Endothelial cell of umbilical vein (primary cell): Measurements from ENCODE around the gene PROCA1. TPM values are rescaled to one million over a fixed set of nuclear protein-coding genes. Genes with fewer than 3 reads are reported as not detected.
A peak's percentile ranks its signal among the peaks of the same experiment; 100 is the strongest.

Source experiments
- BruUV-seq: library from RNA; stranded (reverse); fragments of 400-500 nt; replicated peaks from 2 replicates; lab custom pipeline; 2021; lab: Mats Ljungman, UMichigan
- CTCF ChIA-PET: fragments of 300-600, 350-600 bp; sonication (Branson Sonifier 250); formaldehyde crosslinking; loops from one replicate; lab custom pipeline; 2021; ENCODE audit warnings: antibody characterized with exemption, inconsistent platforms; lab: Charles Lee
- POLR2A ChIA-PET: fragments of 300-600, 350-600 bp; sonication (Branson Sonifier 250); formaldehyde crosslinking; loops from one replicate; lab custom pipeline; 2021; ENCODE audit warnings: antibody characterized with exemption, inconsistent platforms; lab: Charles Lee
- DNase-seq: peaks from one replicate; pipeline ENCODE4 v3.0.0-alpha.2; 2011; ENCODE audit warnings: low read depth, low spot score
- FAIRE-seq: peaks from 2 replicates; lab custom pipeline; 2011; peaks lifted over from hg19 to GRCh38; lab: Jason Lieb, UNC
- H2AFZ ChIP-seq: 2 replicates; pipeline ENCODE4 v1.6.0; 2012; ENCODE audit warnings: low read depth, low read length, control low read depth, inconsistent platforms
- H3K27ac ChIP-seq: 2 replicates; pipeline ENCODE4 v1.5.1; 2011; ENCODE audit warnings: low read depth, mild to moderate bottlenecking, control low read depth, low read length, moderate library complexity; ENCODE audit not compliant: insufficient read depth
- H3K27me3 ChIP-seq, 2 experiments: 2 replicates each; pipeline versions ENCODE4 v1.6.0 to v1.6.1; 2011; ENCODE audit warnings: low read length in 2 of 2, mixed read lengths in 1 of 2; ENCODE audit not compliant: control insufficient read depth in 2 of 2, insufficient read depth in 2 of 2
- H3K36me3 ChIP-seq, 2 experiments: 2 replicates in 1 of 2; 3 replicates in 1 of 2; pipeline ENCODE4 v1.5.1; 2011; ENCODE audit warnings: low read length in 2 of 2, mild to moderate bottlenecking in 1 of 2, moderate library complexity in 1 of 2; ENCODE audit not compliant: control insufficient read depth in 2 of 2, insufficient read depth in 2 of 2; ENCODE audit errors: extremely low read depth in 1 of 2
- H3K4me1 ChIP-seq: 3 replicates; pipeline ENCODE4 v1.5.1; 2011; ENCODE audit warnings: mild to moderate bottlenecking, low read length; ENCODE audit not compliant: control insufficient read depth, insufficient read depth; ENCODE audit errors: extremely low read depth
- H3K4me2 ChIP-seq: 2 replicates; pipeline ENCODE4 v1.6.1; 2011; ENCODE audit warnings: low read length, control low read depth, mixed read lengths; ENCODE audit not compliant: insufficient read depth
- H3K4me3 ChIP-seq, 3 experiments: fragments of 200-600 bp in 1 of 3; sonication (generic), shearing (Covaris generic) in 1 of 3; replicated peaks in 1 of 3; 2 replicates each; pipeline ENCODE4 v1.5.1; 2011 to 2016; ENCODE audit warnings: control low read depth in 3 of 3, low read length in 3 of 3, mild to moderate bottlenecking in 2 of 3, inconsistent platforms in 1 of 3, low read depth in 1 of 3, moderate library complexity in 1 of 3; ENCODE audit not compliant: insufficient read depth in 1 of 3
- H3K79me2 ChIP-seq: 2 replicates; pipeline ENCODE4 v1.6.0; 2012; ENCODE audit warnings: low read length, inconsistent platforms; ENCODE audit not compliant: control insufficient read depth, insufficient read depth
- H3K9ac ChIP-seq: replicated peaks from 2 replicates; pipeline ENCODE3; 2011; ENCODE audit warnings: low read length, control low read depth; ENCODE audit not compliant: insufficient read depth; ENCODE audit errors: extremely low read depth
- H3K9me1 ChIP-seq: replicated peaks from 3 replicates; pipeline ENCODE4 v1.6.0; 2011; ENCODE audit warnings: mild to moderate bottlenecking, low read length; ENCODE audit not compliant: control insufficient read depth, insufficient read depth; ENCODE audit errors: extremely low read depth
- H3K9me3 ChIP-seq: replicated peaks from 2 replicates; pipeline ENCODE4 v1.5.1; 2012; ENCODE audit warnings: low read length, inconsistent platforms; ENCODE audit not compliant: control insufficient read depth, insufficient read depth
- H4K20me1 ChIP-seq: replicated peaks from 2 replicates; pipeline ENCODE3; 2011; ENCODE audit warnings: mild to moderate bottlenecking, low read length; ENCODE audit not compliant: control insufficient read depth, insufficient read depth; ENCODE audit errors: extremely low read depth
- EZH2 ChIP-seq: IDR thresholded peaks from 2 replicates; pipeline ENCODE4 v1.6.1; 2012; ENCODE audit warnings: borderline replicate concordance, low read depth, mild to moderate bottlenecking, moderate library complexity, low read length, inconsistent platforms; ENCODE audit not compliant: severe bottlenecking
- POLR2A ChIP-seq: IDR thresholded peaks from 2 replicates; pipeline ENCODE4 v1.6.1; 2012; ENCODE audit warnings: low read depth, mild to moderate bottlenecking, control low read depth, low read length
- POLR2AphosphoS5 ChIP-seq: IDR thresholded peaks from 2 replicates; pipeline ENCODE4 v1.6.1; 2012; ENCODE audit warnings: low read depth, mild to moderate bottlenecking, control low read depth, low read length, moderate library complexity; ENCODE audit not compliant: insufficient read depth
- dilution Hi-C: fragments of 300-500 bp; cut with MboI; formaldehyde crosslinking; loops from one replicate; pipeline ENCODE4 v1.15.0; 2019; ENCODE audit warnings: low sequenced_read_pairs; ENCODE audit not compliant: extremely low pct_ligation_motif_present
- intact Hi-C: fragments of 100-400 bp; cut with micrococcal nuclease; formaldehyde crosslinking; loops from one replicate; pipeline ENCODE4 v1.10.0; 2022
- polyA plus RNA-seq, 4 experiments: library from polyadenylated mRNA; depleted of rRNA in 3 of 4; stranded (reverse) in 3 of 4; unstranded in 1 of 4; fragments of >200 nt; gene quantifications; 2 replicates each; pipeline versions ENCODE4 v1.2.1 to v1.2.3, GENCODE V29; 2011 to 2012; ENCODE audit warnings: missing spikeins in 1 of 4
- total RNA-seq: library from RNA; stranded (reverse); gene quantifications from 2 replicates; pipeline ENCODE4 v1.2.3, GENCODE V29; 2021
- TF ChIP-seq, protein P1 (sequence below), 2 donors: IDR thresholded peaks; 1 replicate in 1 of 2; 2 replicates in 1 of 2; pipeline ENCODE4 v1.5.1; 2011; ENCODE audit warnings: low read length in 2 of 2, mild to moderate bottlenecking in 2 of 2, moderate library complexity in 2 of 2, control low read depth in 1 of 2, inconsistent platforms in 1 of 2, low read depth in 1 of 2; ENCODE audit not compliant: insufficient read depth in 1 of 2; ENCODE audit errors: extremely low read depth in 1 of 2
- TF ChIP-seq, protein P2 (sequence below): IDR thresholded peaks from 2 replicates; pipeline ENCODE4 v1.6.1; 2011; ENCODE audit not compliant: insufficient read depth, insufficient read length

The PROCA1 gene
- total and polyA plus RNA-seq, 2 donors (not counting 3 experiments of a cell fraction or from before 2014, with no cell fraction given) = 2.0 to 2.1 TPM

DNA sequence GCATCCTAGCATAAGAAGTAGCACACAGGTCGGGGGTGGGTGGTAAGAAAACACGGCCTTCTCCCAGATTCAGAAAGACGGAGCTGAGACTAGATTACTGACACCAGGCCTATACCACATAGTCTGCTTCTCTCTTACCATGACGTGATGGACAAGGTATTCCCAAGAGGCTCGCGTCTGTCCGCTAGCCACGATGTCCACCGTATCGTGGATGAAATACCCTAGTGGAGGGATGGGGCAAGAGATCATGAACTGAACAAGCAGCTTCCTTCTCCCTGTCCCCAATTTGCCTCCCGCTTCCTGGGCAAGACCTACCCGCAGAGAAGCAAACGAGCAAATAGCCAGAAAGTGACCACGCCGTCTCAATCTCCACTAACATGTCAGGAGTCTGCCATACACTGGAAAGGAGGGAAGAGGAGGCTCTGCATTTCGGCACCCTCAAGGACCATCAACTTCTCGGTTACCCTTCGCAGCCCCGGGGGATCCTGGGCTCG is 13.5 kb upstream of the PROCA1 start:
- no peaks in the 10 kb centered on the region for H3K9me3 ChIP-seq
- H4K20me1 ChIP-seq = no peaks in the 10 kb centered on the region
- DNase-seq = peak; percentile 38
- BruUV-seq = TSS peak; percentile 35
- no peaks in the 10 kb centered on the region for H3K27me3 ChIP-seq
- H3K4me2 ChIP-seq = peak overlapping the region; percentile 37
- dilution Hi-C loops (no loop called here), intact Hi-C loops (no loop called here)
- H3K9ac ChIP-seq = peak overlapping the region; percentile 14
- H3K36me3 ChIP-seq = peaks cover 17 to 19% of the 10 kb centered on the region in 2 experiments
- peak; percentile 71 for FAIRE-seq
- H3K79me2 ChIP-seq = peaks cover 34% of the 10 kb centered on the region
- H3K4me1 ChIP-seq = peaks cover 42% of the 10 kb centered on the region
- no peak overlapping the region for H3K27ac ChIP-seq
- no peaks in the 10 kb centered on the region for H3K9me1 ChIP-seq
- no peak overlapping the region for H2AFZ ChIP-seq
- ChIA-PET CTCF (interaction anchor here (2.3 to 13.7 kb wide), 4 partner anchors 13 to 391 kb away, joined by 21 to 602 read pairs (median 146); partner anchors contain the start of genes PHF12, PROCA1 and TRAF4), POLR2A (interaction anchor here (0.7 to 4.7 kb wide), 2 partner anchors 14 to 22 kb away, joined by 3 to 45 read pairs; no protein-coding TSS in a partner anchor)
- TF ChIP-seq EZH2 = no peak
- peak; percentile 17 for TF ChIP-seq POLR2A
- peak; percentile 60 for TF ChIP-seq POLR2AphosphoS5
- TF ChIP-seq, protein P1, sequence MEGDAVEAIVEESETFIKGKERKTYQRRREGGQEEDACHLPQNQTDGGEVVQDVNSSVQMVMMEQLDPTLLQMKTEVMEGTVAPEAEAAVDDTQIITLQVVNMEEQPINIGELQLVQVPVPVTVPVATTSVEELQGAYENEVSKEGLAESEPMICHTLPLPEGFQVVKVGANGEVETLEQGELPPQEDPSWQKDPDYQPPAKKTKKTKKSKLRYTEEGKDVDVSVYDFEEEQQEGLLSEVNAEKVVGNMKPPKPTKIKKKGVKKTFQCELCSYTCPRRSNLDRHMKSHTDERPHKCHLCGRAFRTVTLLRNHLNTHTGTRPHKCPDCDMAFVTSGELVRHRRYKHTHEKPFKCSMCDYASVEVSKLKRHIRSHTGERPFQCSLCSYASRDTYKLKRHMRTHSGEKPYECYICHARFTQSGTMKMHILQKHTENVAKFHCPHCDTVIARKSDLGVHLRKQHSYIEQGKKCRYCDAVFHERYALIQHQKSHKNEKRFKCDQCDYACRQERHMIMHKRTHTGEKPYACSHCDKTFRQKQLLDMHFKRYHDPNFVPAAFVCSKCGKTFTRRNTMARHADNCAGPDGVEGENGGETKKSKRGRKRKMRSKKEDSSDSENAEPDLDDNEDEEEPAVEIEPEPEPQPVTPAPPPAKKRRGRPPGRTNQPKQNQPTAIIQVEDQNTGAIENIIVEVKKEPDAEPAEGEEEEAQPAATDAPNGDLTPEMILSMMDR (IDR thresholded peaks at IDR 0.05; ENCODE audit: extremely low read depth in 1 of 2, insufficient read depth in 1 of 2, low read depth in 1 of 2, low read length in 2 of 2) = no peak
- TF ChIP-seq, protein P2, sequence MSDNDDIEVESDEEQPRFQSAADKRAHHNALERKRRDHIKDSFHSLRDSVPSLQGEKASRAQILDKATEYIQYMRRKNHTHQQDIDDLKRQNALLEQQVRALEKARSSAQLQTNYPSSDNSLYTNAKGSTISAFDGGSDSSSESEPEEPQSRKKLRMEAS = no peak
- peak overlapping the region in 1 of 3 experiments; percentile 32 for H3K4me3 ChIP-seq
